ENCODE measurements around the gene SH3D21.

Gene SH3D21

GRCh38 chr1:36352910-36353878 is 47.0 kb downstream of the SH3D21 start:
- no peak for DNase-seq (ENCODE audit: extremely low read depth in 1 of 2, low read depth in 1 of 2)

GRCh38 chr1:36354486-36354885 is 48.3 kb downstream of the SH3D21 start:
- no peak for DNase-seq (ENCODE audit: extremely low read depth in 1 of 2, low read depth in 1 of 2)

GRCh38 chr1:36355811-36356210 is 49.6 kb downstream of the SH3D21 start:
- DNase-seq (ENCODE audit: extremely low read depth in 1 of 2, low read depth in 1 of 2): no peak

- no peak for DNase-seq (ENCODE audit: extremely low read depth in 1 of 2, low read depth in 1 of 2)
Measured at GRCh38 chr1:36358514-36359084, 52.4 kb downstream of the SH3D21 start.

GRCh38 chr1:36359383-36359782 is 53.2 kb downstream of the SH3D21 start:
- DNase-seq (ENCODE audit: extremely low read depth in 1 of 2, low read depth in 1 of 2): no peak

- no peak for DNase-seq (ENCODE audit: extremely low read depth in 1 of 2, low read depth in 1 of 2)
Measured at GRCh38 chr1:36359911-36360550, 53.9 kb downstream of the SH3D21 start.

GRCh38 chr1:36365381-36365780 is 59.2 kb downstream of the SH3D21 start:
- DNase-seq (ENCODE audit: extremely low read depth in 1 of 2, low read depth in 1 of 2): no peak

GRCh38 chr1:36366091-36366661 is 60.0 kb downstream of the SH3D21 start:
- no peak for DNase-seq (ENCODE audit: extremely low read depth in 1 of 2, low read depth in 1 of 2)

GRCh38 chr1:36367066-36367465 is 60.9 kb downstream of the SH3D21 start:
- no peak for DNase-seq (ENCODE audit: extremely low read depth in 1 of 2, low read depth in 1 of 2)

GRCh38 chr1:36367798-36368197 is 61.6 kb downstream of the SH3D21 start:
- no peak for DNase-seq (ENCODE audit: extremely low read depth in 1 of 2, low read depth in 1 of 2)

- peak; percentile 53 to 67 for DNase-seq (ENCODE audit: extremely low read depth in 1 of 2, low read depth in 1 of 2)
Measured at GRCh38 chr1:36369061-36369861, 63.1 kb downstream of the SH3D21 start.

Measured in stimulated activated CD8-positive, alpha-beta memory T cell treated with anti-CD3 and anti-CD28 coated beads, Interleukin-7, amount 100 ng/mL, for 48 hours (primary cell).